CD14-positive monocyte (primary cell): Measurements from ENCODE around the gene NTM. TPM values are rescaled to one million over a fixed set of nuclear protein-coding genes. Genes with fewer than 3 reads are reported as not detected.

ENCODE experiments used
- DNase-seq, 3 donors: peaks; one replicate each; pipeline ENCODE4 v3.0.0-alpha.2; 2011 to 2022
- H2AFZ ChIP-seq: 2 replicates; pipeline ENCODE4 v1.6.0; 2012; ENCODE audit warnings: mild to moderate bottlenecking, low read depth, low read length, inconsistent platforms; ENCODE audit not compliant: insufficient read depth, poor library complexity, severe bottlenecking
- H3K27ac ChIP-seq, 2 donors: 1 replicate in 1 of 2; 2 replicates in 1 of 2; pipeline ENCODE4 v1.5.1; 2012 to 2013; ENCODE audit warnings: low read length in 2 of 2, control low read depth in 1 of 2, inconsistent platforms in 1 of 2, low read depth in 1 of 2, mild to moderate bottlenecking in 1 of 2
- H3K27me3 ChIP-seq, 2 donors: one replicate each; pipeline versions ENCODE4 v1.6.0 to v1.6.1; 2011 to 2013; ENCODE audit warnings: low read length in 2 of 2; ENCODE audit not compliant: control insufficient read depth in 2 of 2, insufficient read depth in 2 of 2
- H3K36me3 ChIP-seq, 2 donors: replicated peaks in 1 of 2; 1 replicate in 1 of 2; 2 replicates in 1 of 2; pipeline versions ENCODE4 v1.5.1 to v1.6.1; 2012 to 2013; ENCODE audit warnings: low read length in 2 of 2, control low read depth in 1 of 2, inconsistent platforms in 1 of 2, mild to moderate bottlenecking in 1 of 2; ENCODE audit not compliant: insufficient read depth in 2 of 2, control insufficient read depth in 1 of 2
- H3K4me1 ChIP-seq, 2 donors: 1 replicate in 1 of 2; 2 replicates in 1 of 2; pipeline versions ENCODE4 v1.5.1 to v1.6.1; 2012 to 2013; ENCODE audit warnings: low read length in 2 of 2, control low read depth in 1 of 2, inconsistent platforms in 1 of 2, mild to moderate bottlenecking in 1 of 2, moderate library complexity in 1 of 2; ENCODE audit not compliant: insufficient read depth in 2 of 2, control insufficient read depth in 1 of 2
- H3K4me2 ChIP-seq: replicated peaks from 2 replicates; pipeline ENCODE3; 2012; ENCODE audit warnings: low read length, moderate library complexity, mild to moderate bottlenecking; ENCODE audit not compliant: poor library complexity, severe bottlenecking; ENCODE audit errors: extremely low read depth
- H3K4me3 ChIP-seq, 3 experiments: fragments of 200-600 bp in 1 of 3; sonication (generic) in 1 of 3; replicated peaks in 1 of 3; 1 replicate in 2 of 3; 2 replicates in 1 of 3; pipeline ENCODE4 v1.5.1; 2011 to 2013; ENCODE audit warnings: low read length in 3 of 3, mild to moderate bottlenecking in 3 of 3, control low read depth in 2 of 3, low read depth in 2 of 3, inconsistent platforms in 1 of 3, moderate library complexity in 1 of 3
- H3K79me2 ChIP-seq: 2 replicates; pipeline ENCODE4 v1.6.0; 2012; ENCODE audit warnings: mild to moderate bottlenecking, control low read depth, inconsistent platforms, low read length, moderate library complexity; ENCODE audit not compliant: insufficient read depth
- H3K9ac ChIP-seq: 2 replicates; pipeline ENCODE4 v1.6.0; 2017; ENCODE audit warnings: low read length, mild to moderate bottlenecking; ENCODE audit not compliant: insufficient read depth, poor library complexity, severe bottlenecking
- H3K9me3 ChIP-seq, 2 donors: replicated peaks in 1 of 2; 1 replicate in 1 of 2; 2 replicates in 1 of 2; pipeline versions ENCODE4 v1.5.1 to v1.6.1; 2012 to 2013; ENCODE audit warnings: low read length in 2 of 2, control low read depth in 1 of 2; ENCODE audit not compliant: control insufficient read depth in 1 of 2, insufficient read depth in 1 of 2
- H4K20me1 ChIP-seq: 2 replicates; pipeline ENCODE4 v1.6.0; 2012; ENCODE audit warnings: mild to moderate bottlenecking, low read length, control low read depth, moderate library complexity; ENCODE audit not compliant: insufficient read depth
- H3K27ac Mint-ChIP-seq, 7 donors: one replicate each; pipeline ENCODE4 v1.8.0; 2020; ENCODE audit warnings: mild to moderate bottlenecking in 7 of 7, mixed read lengths in 7 of 7, moderate library complexity in 6 of 7, inconsistent platforms in 2 of 7
- H3K27me3 Mint-ChIP-seq, 3 donors: one replicate each; pipeline ENCODE4 v1.8.0; 2021 to 2022; ENCODE audit warnings: low read depth in 3 of 3, mild to moderate bottlenecking in 3 of 3, mixed read lengths in 3 of 3, moderate library complexity in 3 of 3, inconsistent platforms in 1 of 3
- H3K36me3 Mint-ChIP-seq, 2 donors: one replicate each; pipeline ENCODE4 v1.8.0; 2020; ENCODE audit warnings: mixed read lengths in 2 of 2, inconsistent platforms in 1 of 2, mild to moderate bottlenecking in 1 of 2
- H3K4me1 Mint-ChIP-seq: one replicate; pipeline ENCODE4 v1.8.0; 2020; ENCODE audit warnings: mild to moderate bottlenecking, mixed read lengths
- H3K4me3 Mint-ChIP-seq, 2 donors: one replicate each; pipeline ENCODE4 v1.8.0; 2020; ENCODE audit warnings: mild to moderate bottlenecking in 2 of 2, mixed read lengths in 2 of 2, moderate library complexity in 1 of 2
- H3K9me3 Mint-ChIP-seq, 7 donors: one replicate each; pipeline ENCODE4 v1.8.0; 2020 to 2022; ENCODE audit warnings: mixed read lengths in 7 of 7, mild to moderate bottlenecking in 6 of 7, moderate library complexity in 6 of 7, inconsistent platforms in 2 of 7
- WGBS: methylation state at CpG from one replicate; pipeline ENCODE4 v1.1.5; 2013; ENCODE audit warnings: missing lambda C conversion rate; ENCODE audit not compliant: insufficient coverage; 5-methylcytosine and 5-hydroxymethylcytosine counted together
- intact Hi-C, 2 donors: fragments of 100-400 bp; cut with micrococcal nuclease; formaldehyde crosslinking; loops; one replicate each; pipeline versions ENCODE4 v1.15.0 to v1.15.1; 2023
- polyA plus RNA-seq, 3 donors: library from polyadenylated mRNA; depleted of rRNA in 1 of 3; unstranded in 2 of 3; stranded (reverse) in 1 of 3; fragments of 300-500 nt in 2 of 3; fragments of >200 nt in 1 of 3; fragmentation: Illumina TruSeq in 2 of 3; gene quantifications; 1 replicate in 2 of 3; 2 replicates in 1 of 3; pipeline ENCODE4 v1.2.3, GENCODE V29; 2012 to 2021
- TF ChIP-seq, protein P1 (sequence below): fragments of 200-600 bp; IDR thresholded peaks from one replicate; pipeline ENCODE4 v1.8.0; 2022; ENCODE audit warnings: antibody characterized with exemption, mild to moderate bottlenecking

NTM gene
- polyA plus RNA-seq, 3 donors: not detected

DNA sequence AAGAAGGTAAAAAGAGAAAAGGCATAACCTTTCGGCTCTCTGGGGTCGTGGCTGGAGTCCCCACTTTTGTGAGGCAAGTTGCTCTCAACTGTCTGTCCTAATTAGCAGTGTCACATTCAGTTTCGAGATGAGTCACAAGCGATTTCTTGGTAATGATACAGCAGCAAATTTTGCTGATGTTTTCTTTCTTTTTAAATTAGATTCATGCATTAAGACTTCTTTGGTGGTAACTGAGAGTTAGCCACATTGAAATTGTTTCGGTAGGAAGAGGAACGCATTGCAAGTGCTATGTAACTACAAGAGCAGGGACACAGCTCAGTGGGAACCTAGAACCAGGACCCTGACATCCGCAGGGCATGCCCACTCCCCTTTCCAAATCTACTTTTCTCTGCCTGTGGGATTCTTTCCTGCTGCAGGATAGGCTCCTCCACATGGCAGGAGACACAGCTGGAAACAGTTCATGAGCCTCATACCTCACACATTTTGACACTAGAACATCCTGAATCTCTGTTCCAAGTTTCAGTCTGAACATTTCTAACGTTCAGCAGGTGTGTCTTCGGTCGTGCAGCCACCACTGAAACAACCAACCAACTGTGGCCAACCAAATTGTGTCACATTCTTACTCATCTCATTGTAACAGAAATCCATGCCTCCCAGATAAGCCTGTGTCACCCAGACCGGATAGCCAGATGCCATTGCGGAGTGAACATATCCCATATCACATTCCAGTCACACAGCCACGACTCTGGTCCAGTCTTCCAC, 987.6 kb downstream of the NTM start:
- DNase-seq: no peak
- Histone ChIP-seq H3K4me2 (no peak overlapping the region), H3K27ac (no peak overlapping the region), H3K27me3 (no peaks in the 10 kb centered on the region), H4K20me1 (no peaks in the 10 kb centered on the region), H3K4me1 (no peaks in the 10 kb centered on the region), H3K4me3 (no peak overlapping the region), H3K36me3 (no peaks in the 10 kb centered on the region), H3K79me2 (no peaks in the 10 kb centered on the region), H3K9me3 (no peaks in the 10 kb centered on the region), H2AFZ (no peak overlapping the region), H3K9ac (no peak overlapping the region)
- TF ChIP-seq, protein P1, sequence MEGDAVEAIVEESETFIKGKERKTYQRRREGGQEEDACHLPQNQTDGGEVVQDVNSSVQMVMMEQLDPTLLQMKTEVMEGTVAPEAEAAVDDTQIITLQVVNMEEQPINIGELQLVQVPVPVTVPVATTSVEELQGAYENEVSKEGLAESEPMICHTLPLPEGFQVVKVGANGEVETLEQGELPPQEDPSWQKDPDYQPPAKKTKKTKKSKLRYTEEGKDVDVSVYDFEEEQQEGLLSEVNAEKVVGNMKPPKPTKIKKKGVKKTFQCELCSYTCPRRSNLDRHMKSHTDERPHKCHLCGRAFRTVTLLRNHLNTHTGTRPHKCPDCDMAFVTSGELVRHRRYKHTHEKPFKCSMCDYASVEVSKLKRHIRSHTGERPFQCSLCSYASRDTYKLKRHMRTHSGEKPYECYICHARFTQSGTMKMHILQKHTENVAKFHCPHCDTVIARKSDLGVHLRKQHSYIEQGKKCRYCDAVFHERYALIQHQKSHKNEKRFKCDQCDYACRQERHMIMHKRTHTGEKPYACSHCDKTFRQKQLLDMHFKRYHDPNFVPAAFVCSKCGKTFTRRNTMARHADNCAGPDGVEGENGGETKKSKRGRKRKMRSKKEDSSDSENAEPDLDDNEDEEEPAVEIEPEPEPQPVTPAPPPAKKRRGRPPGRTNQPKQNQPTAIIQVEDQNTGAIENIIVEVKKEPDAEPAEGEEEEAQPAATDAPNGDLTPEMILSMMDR: no peak
- H3K27ac Mint-ChIP-seq: no peak overlapping the region
- no peaks in the 10 kb centered on the region for H3K36me3 Mint-ChIP-seq
- intact Hi-C loops: no loop called here
- no peaks in the 10 kb centered on the region for H3K27me3 Mint-ChIP-seq
- H3K4me3 Mint-ChIP-seq: no peak overlapping the region
- H3K4me1 Mint-ChIP-seq: no peaks in the 10 kb centered on the region
- peaks cover 0 to 7% (median 2%) of the 10 kb centered on the region in 7 donors for H3K9me3 Mint-ChIP-seq
- WGBS: 86% methylated on average over 9 of the region's 13 CpGs

DNA sequence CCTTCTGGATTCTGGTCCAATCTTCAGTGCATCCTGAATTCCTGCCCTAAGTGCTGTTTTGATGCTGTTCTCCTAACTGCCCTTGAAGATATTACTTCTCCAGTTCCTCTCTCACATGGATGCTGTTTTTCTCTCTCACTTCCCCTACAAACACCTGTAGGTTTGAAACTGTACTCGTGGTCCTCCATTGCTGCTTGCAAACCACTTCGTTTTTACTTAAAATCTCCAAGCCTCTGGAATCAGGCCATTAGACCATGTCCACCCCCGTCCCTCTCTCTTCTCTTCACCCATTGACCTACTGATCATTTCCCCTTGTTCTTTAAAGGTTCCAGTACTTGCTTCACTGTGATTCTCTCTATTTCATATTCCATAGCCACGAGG, 988.1 kb downstream of the NTM start:
- no peak for DNase-seq
- no peak overlapping the region for H3K27ac Mint-ChIP-seq
- peaks cover 0 to 6% (median 2%) of the 10 kb centered on the region in 7 donors for H3K9me3 Mint-ChIP-seq
- intact Hi-C loops: no loop called here
- Histone ChIP-seq H2AFZ (no peak overlapping the region), H3K4me3 (no peak overlapping the region), H4K20me1 (no peaks in the 10 kb centered on the region), H3K4me1 (no peaks in the 10 kb centered on the region), H3K9ac (no peak overlapping the region), H3K4me2 (no peak overlapping the region), H3K36me3 (no peaks in the 10 kb centered on the region), H3K9me3 (no peaks in the 10 kb centered on the region), H3K27me3 (no peaks in the 10 kb centered on the region), H3K79me2 (no peaks in the 10 kb centered on the region), H3K27ac (no peak overlapping the region)
- H3K4me3 Mint-ChIP-seq: no peak overlapping the region
- TF ChIP-seq, protein P1: no peak
- WGBS: 76% methylated on average over 3 of the region's 4 CpGs
- no peaks in the 10 kb centered on the region for H3K36me3 Mint-ChIP-seq
- H3K4me1 Mint-ChIP-seq: no peaks in the 10 kb centered on the region
- H3K27me3 Mint-ChIP-seq: no peaks in the 10 kb centered on the region
